ENCODE measurements around the gene LIPT2. TPM values are rescaled to one million over a fixed set of nuclear protein-coding genes. Genes with fewer than 3 reads are reported as not detected.
A peak's percentile ranks its signal among the peaks of the same experiment; 100 is the strongest.

The LIPT2 gene
- total RNA-seq (2022) (10.5 and 14.4 TPM in 2 replicates), Bru-seq, nascent RNA (percentile 80 among the genes with signal in this experiment), BruChase-seq, experiment 1, labeled RNA remaining after a 2-hour chase (percentile 74 among the genes with signal in this experiment), BruChase-seq, experiment 2, labeled RNA remaining after a 6-hour chase (percentile 74 among the genes with signal in this experiment)
- long read RNA-seq, transcript LIPT2-201 (2 exons, 1,018 nt): major isoform, 43 of 65 reads
- long read RNA-seq, partial matches to known transcripts: 0 of 65 reads
- long read RNA-seq, other reads (novel, unspliced or antisense): 19 of 65 reads

- Mint-ChIP-seq H3K27me3 (ENCODE audit: insufficient read depth, unreplicated experiment) (no peaks in the 10 kb centered on the region), H3K9me3 (ENCODE audit: unreplicated experiment) (peaks cover 17% of the 10 kb centered on the region), H3K36me3 (ENCODE audit: insufficient read depth, unreplicated experiment) (peaks cover 16% of the 10 kb centered on the region), H3K4me1 (ENCODE audit: low read depth, unreplicated experiment) (peaks cover 10% of the 10 kb centered on the region), H3K4me3 (ENCODE audit: unreplicated experiment) (peak within 1 kb of the TSS; percentile 76), H3K27ac (ENCODE audit: unreplicated experiment) (peak within 1 kb of the TSS; percentile 82)
- Histone ChIP-seq H3K4me3 (ENCODE audit: low read depth, low read length) (peak within 1 kb of the TSS; percentile 88), H3K9me3 (peaks cover 8% of the 10 kb centered on the region; the same call in 1 of the 2 replicates), H3K36me3 (ENCODE audit: control insufficient read depth, insufficient read depth, low read length) (no peaks in the 10 kb centered on the region), H3K4me1 (peaks cover 7% of the 10 kb centered on the region), H3K27me3 (replicated peaks; ENCODE audit: control insufficient read depth, insufficient read depth, low read length) (no peaks in the 10 kb centered on the region)
- peak; percentile 100 for DNase-seq
- no TSS peak for BruUV-seq (replicated peaks)
- ChIA-PET POLR2A (interaction anchor here (0.6 to 2.5 kb wide), 30 partner anchors 11 to 770 kb away, joined by 3 to 23 read pairs (median 5); partner anchors contain the start of genes C2CD3, KCNE3, PGM2L1 and POLD3), CTCF (interaction anchor here (0.6 to 3.6 kb wide), 16 partner anchors 23 to 248 kb away, joined by 3 to 43 read pairs (median 5); partner anchors contain the start of gene PGM2L1)
- intact Hi-C loops (cut with micrococcal nuclease; ENCODE audit: unreplicated experiment): loop anchor here (1.0 to 5.0 kb wide), 5 partner anchors 28 to 100 kb away; partner anchors contain the start of gene PGM2L1
- no peak for TF ChIP-seq CTCF (IDR thresholded peaks at IDR 0.05; ENCODE audit: insufficient read depth in 1 of 2, low read depth in 1 of 2, low read length in 1 of 2, severe bottlenecking in 1 of 2, unreplicated experiment in 1 of 2)
These were observed at the start of gene LIPT2 for GRCh38 chr11:74492974-74493790. Gene LIPT2, minus strand, starts transcription at chr11:74493724. Its CDS starts 21 bp downstream, at chr11:74493703.

- Mint-ChIP-seq H3K36me3 (ENCODE audit: insufficient read depth, unreplicated experiment) (no peaks in the 10 kb centered on the region), H3K27me3 (ENCODE audit: insufficient read depth, unreplicated experiment) (no peaks in the 10 kb centered on the region), H3K9me3 (ENCODE audit: unreplicated experiment) (peaks cover 68% of the 10 kb centered on the region), H3K4me1 (ENCODE audit: low read depth, unreplicated experiment) (no peaks in the 10 kb centered on the region), H3K4me3 (ENCODE audit: unreplicated experiment) (no peak overlapping the region), H3K27ac (ENCODE audit: unreplicated experiment) (no peak overlapping the region)
- peaks cover 2% of the 10 kb centered on the region; the same call in 1 of the 2 replicates for H3K36me3 ChIP-seq (ENCODE audit: control insufficient read depth, insufficient read depth, low read length)
- no TSS peak for BruUV-seq (replicated peaks)
- ChIA-PET CTCF (no interaction called here), POLR2A (no interaction called here)
- H3K4me1 ChIP-seq: no peaks in the 10 kb centered on the region
- intact Hi-C loops (cut with micrococcal nuclease; ENCODE audit: unreplicated experiment): no loop called here
- H3K4me3 ChIP-seq (ENCODE audit: low read depth, low read length): no peak overlapping the region
- H3K27me3 ChIP-seq (replicated peaks; ENCODE audit: control insufficient read depth, insufficient read depth, low read length): no peaks in the 10 kb centered on the region
- no peak for DNase-seq
- H3K9me3 ChIP-seq: peaks cover 51% of the 10 kb centered on the region
- TF ChIP-seq CTCF (IDR thresholded peaks at IDR 0.05; ENCODE audit: insufficient read depth in 1 of 2, low read depth in 1 of 2, low read length in 1 of 2, severe bottlenecking in 1 of 2, unreplicated experiment in 1 of 2): no peak
These were observed 47.9 kb upstream of the LIPT2 start for GRCh38 chr11:74541466-74541865.

- peaks cover 4% of the 10 kb centered on the region for H3K4me1 ChIP-seq
- no peak overlapping the region for H3K4me3 ChIP-seq (ENCODE audit: low read depth, low read length)
- no peak for DNase-seq
- Mint-ChIP-seq H3K9me3 (ENCODE audit: unreplicated experiment) (peaks cover 68% of the 10 kb centered on the region), H3K27ac (ENCODE audit: unreplicated experiment) (no peak overlapping the region), H3K4me3 (ENCODE audit: unreplicated experiment) (no peak overlapping the region), H3K4me1 (ENCODE audit: low read depth, unreplicated experiment) (peaks cover under 1% of the 10 kb centered on the region), H3K27me3 (ENCODE audit: insufficient read depth, unreplicated experiment) (no peaks in the 10 kb centered on the region), H3K36me3 (ENCODE audit: insufficient read depth, unreplicated experiment) (no peaks in the 10 kb centered on the region)
- intact Hi-C loops (cut with micrococcal nuclease; ENCODE audit: unreplicated experiment): no loop called here
- no TSS peak for BruUV-seq (replicated peaks)
- TF ChIP-seq CTCF (IDR thresholded peaks at IDR 0.05; ENCODE audit: insufficient read depth in 1 of 2, low read depth in 1 of 2, low read length in 1 of 2, severe bottlenecking in 1 of 2, unreplicated experiment in 1 of 2): no peak
- peaks cover 2% of the 10 kb centered on the region; the same call in 1 of the 2 replicates for H3K36me3 ChIP-seq (ENCODE audit: control insufficient read depth, insufficient read depth, low read length)
- no peaks in the 10 kb centered on the region for H3K27me3 ChIP-seq (replicated peaks; ENCODE audit: control insufficient read depth, insufficient read depth, low read length)
- CTCF ChIA-PET: interaction anchor here (0.7 kb wide), 1 partner anchor 77 kb away, joined by 3 read pairs; no protein-coding TSS in a partner anchor
- H3K9me3 ChIP-seq: peaks cover 52% of the 10 kb centered on the region
- POLR2A ChIA-PET: no interaction called here
These were observed 46.7 kb upstream of the LIPT2 start for GRCh38 chr11:74540270-74540669.
